Aorta (tissue), 5 donors: ENCODE data around the gene MYO3B. TPM values are rescaled to one million over a fixed set of nuclear protein-coding genes. Genes with fewer than 3 reads are reported as not detected.
"Not testable (repeated sequence)": the region's sequence is repeated elsewhere in the genome, so short reads cannot be mapped to it uniquely, and the experiment has no call there.

Experiments used
- ATAC-seq: fragments of 200-7000 bp; cut with Tn5 transposase; one replicate; pipeline ENCODE4 v1.9.1; 2022; ENCODE audit warnings: moderate library complexity; ENCODE audit not compliant: low FRiP score
- DNase-seq, 2 donors: peaks; one replicate each; pipeline ENCODE4 v3.0.0-alpha.2; 2020
- H3K27ac ChIP-seq, 2 donors: one replicate each; pipeline ENCODE4 v1.5.1; 2013; ENCODE audit warnings: low read length in 2 of 2, mild to moderate bottlenecking in 2 of 2, moderate library complexity in 2 of 2, control low read depth in 1 of 2, inconsistent platforms in 1 of 2, low read depth in 1 of 2
- H3K27me3 ChIP-seq, 2 donors: one replicate each; pipeline ENCODE4 v1.6.1; 2013; ENCODE audit warnings: control low read depth in 1 of 2, low read length in 1 of 2, mild to moderate bottlenecking in 1 of 2, moderate library complexity in 1 of 2; ENCODE audit not compliant: insufficient read depth in 2 of 2, control insufficient read depth in 1 of 2
- H3K36me3 ChIP-seq, 2 donors: one replicate each; pipeline ENCODE4 v1.6.1; 2013; ENCODE audit warnings: control low read depth in 1 of 2, low read length in 1 of 2, mild to moderate bottlenecking in 1 of 2; ENCODE audit not compliant: insufficient read depth in 2 of 2, control insufficient read depth in 1 of 2
- H3K4me1 ChIP-seq, 2 donors: one replicate each; pipeline ENCODE4 v1.6.1; 2013; ENCODE audit warnings: low read length in 2 of 2, control low read depth in 1 of 2, mild to moderate bottlenecking in 1 of 2, moderate library complexity in 1 of 2; ENCODE audit not compliant: insufficient read depth in 2 of 2, control insufficient read depth in 1 of 2
- H3K4me3 ChIP-seq, 2 donors: one replicate each; pipeline ENCODE4 v1.5.1; 2013; ENCODE audit warnings: low read length in 2 of 2, control low read depth in 1 of 2, mild to moderate bottlenecking in 1 of 2
- H3K9me3 ChIP-seq: one replicate; pipeline ENCODE4 v1.6.1; 2013; ENCODE audit warnings: mild to moderate bottlenecking, low read length; ENCODE audit not compliant: control insufficient read depth
- WGBS, 2 donors: extraction: QIAGEN DNeasy Blood & Tissue Kit; methylation state at CpG; one replicate each; pipeline ENCODE4 v1.1.7; 2013; 5-methylcytosine and 5-hydroxymethylcytosine counted together
- intact Hi-C, 2 donors: fragments of 100-400 bp; cut with DNase I; formaldehyde crosslinking; loops; one replicate each; pipeline versions ENCODE4 v1.14.2 to v1.15.0; 2022
- polyA plus RNA-seq, 2 donors: library from polyadenylated mRNA; stranded (reverse); fragments of 200-250 nt; gene quantifications; one replicate each; pipeline ENCODE4 v1.2.3, GENCODE V29; 2013
- total RNA-seq, 2 donors: library from RNA; stranded (reverse); fragmentation: NEBNext Ultra II Directional; extraction: Animal tissue kit (Norgen Biotek cat#: 25700); gene quantifications; one replicate each; pipeline ENCODE4 v1.2.1, GENCODE V29; 2021
- donor health status: healthy with polysubstance abuse.
- donor health status: Bipolar disorder and iron deficiency.
- donor health status: DM: no; HTN: no; CAD: no.
- donor health status: DM: no; HTN: no; CAD: no.
- donor health status: DM: yes; HTN: yes; CAD: no.

MYO3B gene
- total and polyA plus RNA-seq, 4 donors = 0.05 to 0.32 TPM; not detected in 2

- no peak overlapping the region for H3K27ac ChIP-seq
- H3K4me1 ChIP-seq = no peaks in the 10 kb centered on the region
- H3K9me3 ChIP-seq = no peaks in the 10 kb centered on the region
- no peaks in the 10 kb centered on the region for H3K27me3 ChIP-seq
- DNase-seq (no peak), ATAC-seq (no peak)
- no peaks in the 10 kb centered on the region for H3K36me3 ChIP-seq
- WGBS, 2 donors = 88 to 97% methylated on average over 2 of the region's 2 CpGs
- no peak overlapping the region for H3K4me3 ChIP-seq
- intact Hi-C loops = no loop called here
Observed at GRCh38 chr2:170670651-170671050, 492.7 kb downstream of the MYO3B start.

GRCh38 chr2:170671079-170671478 lies 493.1 kb downstream of the MYO3B start:
- no peaks in the 10 kb centered on the region for H3K27me3 ChIP-seq

GRCh38 chr2:170674282-170674681 lies 496.3 kb downstream of the MYO3B start:
- ATAC-seq, H3K27ac ChIP-seq, DNase-seq, H3K9me3 ChIP-seq, H3K4me1 ChIP-seq, H3K36me3 ChIP-seq, H3K4me3 ChIP-seq, H3K27me3 ChIP-seq, intact Hi-C loops: not testable (repeated sequence)

More at GRCh38 chr2:170671079-170671478, 493.1 kb downstream of the MYO3B start:
- H3K36me3 ChIP-seq = no peaks in the 10 kb centered on the region
- intact Hi-C loops = no loop called here
- DNase-seq (no peak), ATAC-seq (no peak)
- no peaks in the 10 kb centered on the region for H3K9me3 ChIP-seq
- H3K4me3 ChIP-seq = no peak overlapping the region
- H3K27ac ChIP-seq = no peak overlapping the region
- 86 to 90% methylated on average over 9 of the region's 9 CpGs for WGBS, 2 donors
- no peaks in the 10 kb centered on the region for H3K4me1 ChIP-seq

GRCh38 chr2:170675701-170676100 lies 497.8 kb downstream of the MYO3B start:
- Histone ChIP-seq H3K4me3 (no peak overlapping the region), H3K4me1 (no peaks in the 10 kb centered on the region), H3K27me3 (no peaks in the 10 kb centered on the region), H3K9me3 (no peaks in the 10 kb centered on the region), H3K36me3 (no peaks in the 10 kb centered on the region), H3K27ac (no peak overlapping the region)
- WGBS, 2 donors = 90 to 91% methylated on average over 6 of the region's 6 CpGs
- DNase-seq (no peak), ATAC-seq (no peak)
- intact Hi-C loops = no loop called here

GRCh38 chr2:170679607-170680079 lies 501.7 kb downstream of the MYO3B start:
- H3K27me3 ChIP-seq = no peaks in the 10 kb centered on the region
- 52 to 62% methylated on average over 5 of the region's 5 CpGs for WGBS, 2 donors
- no peaks in the 10 kb centered on the region for H3K9me3 ChIP-seq
- H3K27ac ChIP-seq = no peak overlapping the region
- ATAC-seq (no peak), DNase-seq (no peak)
- no peaks in the 10 kb centered on the region for H3K36me3 ChIP-seq
- no peak overlapping the region for H3K4me3 ChIP-seq
- intact Hi-C loops = no loop called here
- no peaks in the 10 kb centered on the region for H3K4me1 ChIP-seq

GRCh38 chr2:170680172-170680941 lies 502.4 kb downstream of the MYO3B start:
- no peaks in the 10 kb centered on the region for H3K36me3 ChIP-seq
- no peaks in the 10 kb centered on the region for H3K4me1 ChIP-seq
- ATAC-seq = no peak
- WGBS, 2 donors = 45 to 54% methylated on average over 2 of the region's 2 CpGs
- no peak overlapping the region for H3K27ac ChIP-seq
- no peak overlapping the region for H3K4me3 ChIP-seq
- no peak for DNase-seq
- H3K27me3 ChIP-seq = no peaks in the 10 kb centered on the region
- intact Hi-C loops = no loop called here
- no peaks in the 10 kb centered on the region for H3K9me3 ChIP-seq

GRCh38 chr2:170681311-170681710 lies 503.4 kb downstream of the MYO3B start:
- H3K27me3 ChIP-seq = no peaks in the 10 kb centered on the region
- H3K27ac ChIP-seq = no peak overlapping the region
- WGBS, 2 donors = 47 to 56% methylated on average over 1 of the region's 1 CpG
- H3K4me1 ChIP-seq = no peaks in the 10 kb centered on the region
- no peak for ATAC-seq
- no peak for DNase-seq
- intact Hi-C loops = no loop called here
- no peak overlapping the region for H3K4me3 ChIP-seq
- no peaks in the 10 kb centered on the region for H3K9me3 ChIP-seq
- no peaks in the 10 kb centered on the region for H3K36me3 ChIP-seq

GRCh38 chr2:170685591-170685990 lies 507.6 kb downstream of the MYO3B start:
- 43 to 76% methylated on average over 4 of the region's 4 CpGs for WGBS, 2 donors
- H3K4me3 ChIP-seq = no peak overlapping the region
- H3K27ac ChIP-seq = no peak overlapping the region
- ATAC-seq (no peak), DNase-seq (no peak)
- intact Hi-C loops = no loop called here
- no peaks in the 10 kb centered on the region for H3K36me3 ChIP-seq
- H3K4me1 ChIP-seq = no peaks in the 10 kb centered on the region
- H3K27me3 ChIP-seq = no peaks in the 10 kb centered on the region
- no peaks in the 10 kb centered on the region for H3K9me3 ChIP-seq

- no peak overlapping the region for H3K4me3 ChIP-seq
- no peak for DNase-seq
- no peaks in the 10 kb centered on the region for H3K4me1 ChIP-seq
- no peak for ATAC-seq
- no peaks in the 10 kb centered on the region for H3K36me3 ChIP-seq
- WGBS, 2 donors = 94 to 95% methylated on average over 5 of the region's 5 CpGs
- H3K27me3 ChIP-seq = no peaks in the 10 kb centered on the region
- intact Hi-C loops = no loop called here
- no peaks in the 10 kb centered on the region for H3K9me3 ChIP-seq
- H3K27ac ChIP-seq = no peak overlapping the region
Observed at GRCh38 chr2:170689481-170689880, 511.5 kb downstream of the MYO3B start.
